Measurements from ENCODE around the gene CARD11. TPM values are rescaled to one million over a fixed set of nuclear protein-coding genes. Genes with fewer than 3 reads are reported as not detected.

CARD11 gene
- total RNA-seq, 1 donor from 2014 or later, result 0.37 TPM

- peak; percentile 30 for DNase-seq (ENCODE audit: low read depth, low spot score)
- Mint-ChIP-seq H3K27ac (ENCODE audit: unreplicated experiment) (no peak overlapping the region), H3K36me3 (ENCODE audit: low read depth) (peaks cover 4% of the 10 kb centered on the region), H3K4me3 (no peak overlapping the region), H3K4me1 (peaks cover 3% of the 10 kb centered on the region), H3K9me3 (peaks cover 12% of the 10 kb centered on the region), H3K27me3 (ENCODE audit: low read depth) (peaks cover 4% of the 10 kb centered on the region)
- TF ChIP-seq, protein P1, sequence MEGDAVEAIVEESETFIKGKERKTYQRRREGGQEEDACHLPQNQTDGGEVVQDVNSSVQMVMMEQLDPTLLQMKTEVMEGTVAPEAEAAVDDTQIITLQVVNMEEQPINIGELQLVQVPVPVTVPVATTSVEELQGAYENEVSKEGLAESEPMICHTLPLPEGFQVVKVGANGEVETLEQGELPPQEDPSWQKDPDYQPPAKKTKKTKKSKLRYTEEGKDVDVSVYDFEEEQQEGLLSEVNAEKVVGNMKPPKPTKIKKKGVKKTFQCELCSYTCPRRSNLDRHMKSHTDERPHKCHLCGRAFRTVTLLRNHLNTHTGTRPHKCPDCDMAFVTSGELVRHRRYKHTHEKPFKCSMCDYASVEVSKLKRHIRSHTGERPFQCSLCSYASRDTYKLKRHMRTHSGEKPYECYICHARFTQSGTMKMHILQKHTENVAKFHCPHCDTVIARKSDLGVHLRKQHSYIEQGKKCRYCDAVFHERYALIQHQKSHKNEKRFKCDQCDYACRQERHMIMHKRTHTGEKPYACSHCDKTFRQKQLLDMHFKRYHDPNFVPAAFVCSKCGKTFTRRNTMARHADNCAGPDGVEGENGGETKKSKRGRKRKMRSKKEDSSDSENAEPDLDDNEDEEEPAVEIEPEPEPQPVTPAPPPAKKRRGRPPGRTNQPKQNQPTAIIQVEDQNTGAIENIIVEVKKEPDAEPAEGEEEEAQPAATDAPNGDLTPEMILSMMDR (conservative IDR thresholded peaks at IDR 0.05), result peak; percentile 63
These were observed 22.1 kb upstream of the CARD11 start for GRCh38 chr7:3065724-3066143.

DNA sequence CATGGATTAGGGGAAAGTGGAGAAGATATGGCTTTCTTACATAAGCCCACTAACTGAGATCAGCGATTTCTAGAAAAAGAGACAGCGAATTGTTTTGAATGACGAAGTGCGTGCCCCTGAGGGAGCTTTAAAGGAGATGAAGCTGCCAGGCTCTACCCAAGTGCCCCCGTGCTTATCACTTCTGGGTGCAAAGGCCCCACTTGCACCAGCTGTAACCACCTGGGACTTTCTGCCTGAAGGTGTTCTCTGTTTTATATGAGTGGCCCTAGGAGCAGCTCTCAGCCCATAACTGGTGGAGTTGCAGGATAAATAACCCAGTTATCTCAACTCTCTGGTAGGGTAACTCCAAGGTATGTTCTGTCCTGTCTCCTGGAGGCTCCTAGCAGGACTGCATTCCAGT, 20.4 kb upstream of the CARD11 start:
- Mint-ChIP-seq H3K27me3 (ENCODE audit: low read depth) (peaks cover 2% of the 10 kb centered on the region), H3K4me3 (no peak overlapping the region), H3K36me3 (ENCODE audit: low read depth) (no peaks in the 10 kb centered on the region), H3K4me1 (peaks cover 3% of the 10 kb centered on the region), H3K27ac (ENCODE audit: unreplicated experiment) (no peak overlapping the region), H3K9me3 (peaks cover 5% of the 10 kb centered on the region)
- TF ChIP-seq, protein P1 (conservative IDR thresholded peaks at IDR 0.05), result no peak
- no peak for DNase-seq (ENCODE audit: low read depth, low spot score)

GRCh38 chr7:3063016-3063753, 19.5 kb upstream of the CARD11 start:
- no peak for DNase-seq (ENCODE audit: low read depth, low spot score)
- Mint-ChIP-seq H3K27ac (ENCODE audit: unreplicated experiment) (no peak overlapping the region), H3K9me3 (peaks cover 5% of the 10 kb centered on the region), H3K27me3 (ENCODE audit: low read depth) (peaks cover 2% of the 10 kb centered on the region), H3K4me3 (no peak overlapping the region), H3K4me1 (peaks cover 3% of the 10 kb centered on the region), H3K36me3 (ENCODE audit: low read depth) (no peaks in the 10 kb centered on the region)
- TF ChIP-seq, protein P1 (conservative IDR thresholded peaks at IDR 0.05), result no peak

- TF ChIP-seq, protein P1 (conservative IDR thresholded peaks at IDR 0.05), result no peak
- Mint-ChIP-seq H3K4me1 (no peaks in the 10 kb centered on the region), H3K27ac (ENCODE audit: unreplicated experiment) (no peak overlapping the region), H3K9me3 (peaks cover 5% of the 10 kb centered on the region), H3K36me3 (ENCODE audit: low read depth) (no peaks in the 10 kb centered on the region), H3K4me3 (no peak overlapping the region), H3K27me3 (ENCODE audit: low read depth) (peaks cover 2% of the 10 kb centered on the region)
- no peak for DNase-seq (ENCODE audit: low read depth, low spot score)
These were observed 13.4 kb upstream of the CARD11 start for GRCh38 chr7:3057066-3057420.

GRCh38 chr7:3056234-3057065, 12.8 kb upstream of the CARD11 start:
- H3K27ac Mint-ChIP-seq (ENCODE audit: unreplicated experiment), result no peak overlapping the region
- no peaks in the 10 kb centered on the region for H3K36me3 Mint-ChIP-seq (ENCODE audit: low read depth)
- DNase-seq (ENCODE audit: low read depth, low spot score), result no peak
- no peaks in the 10 kb centered on the region for H3K9me3 Mint-ChIP-seq
- H3K4me3 Mint-ChIP-seq, result no peak overlapping the region
- no peaks in the 10 kb centered on the region for H3K27me3 Mint-ChIP-seq (ENCODE audit: low read depth)
- TF ChIP-seq, protein P1 (conservative IDR thresholded peaks at IDR 0.05), result no peak
- no peaks in the 10 kb centered on the region for H3K4me1 Mint-ChIP-seq

Measured in neural crest cell (in vitro differentiated cells).